Tibial nerve (tissue), 4 donors: ENCODE measurements around the gene SLC6A13. TPM values are rescaled to one million over a fixed set of nuclear protein-coding genes. Genes with fewer than 3 reads are reported as not detected.

Experiments used
- DNase-seq, 2 donors: peaks; one replicate each; pipeline ENCODE4 v3.0.0-alpha.2; 2019; ENCODE audit warnings: low spot score in 2 of 2
- H3K27ac ChIP-seq, 4 donors: fragments of 200-600 bp; sonication (generic) in 3 of 4; one replicate each; pipeline ENCODE4 v1.5.1; 2017 to 2019; ENCODE audit warnings: mild to moderate bottlenecking in 1 of 4
- H3K27me3 ChIP-seq, 2 donors: fragments of 200-600 bp; sonication (generic) in 1 of 2; one replicate each; pipeline versions ENCODE4 v1.5.1 to v1.6.0; 2017 to 2019
- H3K36me3 ChIP-seq, 3 donors: fragments of 200-600 bp; sonication (generic); one replicate each; pipeline ENCODE4 v1.5.1; 2018 to 2019
- H3K4me1 ChIP-seq, 4 donors: fragments of 200-600 bp; sonication (generic) in 3 of 4; one replicate each; pipeline ENCODE4 v1.5.1; 2017 to 2019
- H3K4me3 ChIP-seq, 4 donors: fragments of 200-600 bp; sonication (generic) in 3 of 4; one replicate each; pipeline ENCODE4 v1.5.1; 2017 to 2019; ENCODE audit warnings: mild to moderate bottlenecking in 1 of 4, moderate library complexity in 1 of 4
- H3K9me3 ChIP-seq, 4 donors: fragments of 200-600 bp; sonication (generic) in 3 of 4; one replicate each; pipeline ENCODE4 v1.5.1; 2017 to 2019
- CTCF ChIP-seq, 5 experiments: fragments of 200-600 bp in 3 of 5; fragments of 450-650 bp in 2 of 5; sonication (generic) in 3 of 5; IDR thresholded peaks; one replicate each; pipeline ENCODE4 v1.5.1; 2016 to 2019; ENCODE audit warnings: antibody characterized with exemption in 5 of 5, mild to moderate bottlenecking in 3 of 5, moderate library complexity in 2 of 5
- EP300 ChIP-seq, 2 donors: sonication (generic); formaldehyde crosslinking; IDR thresholded peaks; one replicate each; pipeline ENCODE4 v1.6.1; 2017; ENCODE audit warnings: antibody characterized with exemption in 2 of 2, mild to moderate bottlenecking in 1 of 2
- POLR2A ChIP-seq, 2 donors: fragments of 450-650 bp; IDR thresholded peaks; one replicate each; pipeline ENCODE4 v1.6.1; 2017; ENCODE audit warnings: antibody characterized with exemption in 2 of 2, mild to moderate bottlenecking in 2 of 2, moderate library complexity in 2 of 2
- WGBS, 2 donors: methylation state at CpG; one replicate each; pipeline ENCODE4 v1.1.5; 2018; 5-methylcytosine and 5-hydroxymethylcytosine counted together
- total RNA-seq, 4 donors: library from RNA; depleted of rRNA; stranded (reverse); fragments of >200 nt; gene quantifications; one replicate each; pipeline ENCODE4 v1.1.0, GENCODE V29; 2016

The SLC6A13 gene
- total RNA-seq, 4 donors from 2014 or later: 0.21 to 1.5 TPM; not detected in 2

GRCh38 chr12:186006-186625 lies 76.5 kb downstream of the SLC6A13 start:
- no peak for DNase-seq
- H3K27me3 ChIP-seq: peaks cover 0 to 7% of the 10 kb centered on the region in 2 donors
- H3K4me3 ChIP-seq: no peak overlapping the region
- peaks cover 0 to 12% (median 1%) of the 10 kb centered on the region in 4 donors for H3K4me1 ChIP-seq
- no peak for TF ChIP-seq POLR2A (IDR thresholded peaks at IDR 0.05)
- no peak for TF ChIP-seq CTCF (IDR thresholded peaks at IDR 0.05)
- no peak for TF ChIP-seq EP300 (IDR thresholded peaks at IDR 0.05)
- H3K36me3 ChIP-seq: no peaks in the 10 kb centered on the region
- H3K9me3 ChIP-seq: no peaks in the 10 kb centered on the region
- 86 to 88% methylated on average over 9 to 11 of the region's 11 CpGs for WGBS, 2 donors
- no peak overlapping the region for H3K27ac ChIP-seq

GRCh38 chr12:185576-185955 lies 77.1 kb downstream of the SLC6A13 start:
- Histone ChIP-seq H3K4me1 (peaks cover 0 to 12% (median 1%) of the 10 kb centered on the region in 4 donors), H3K9me3 (no peaks in the 10 kb centered on the region), H3K4me3 (no peak overlapping the region), H3K27me3 (peaks cover 0 to 7% of the 10 kb centered on the region in 2 donors), H3K36me3 (no peaks in the 10 kb centered on the region), H3K27ac (no peak overlapping the region)
- DNase-seq: no peak
- 77 to 79% methylated on average over 7 to 8 of the region's 8 CpGs for WGBS, 2 donors
- no peak for TF ChIP-seq POLR2A (IDR thresholded peaks at IDR 0.05)
- TF ChIP-seq EP300 (IDR thresholded peaks at IDR 0.05): no peak
- TF ChIP-seq CTCF (IDR thresholded peaks at IDR 0.05): no peak

GRCh38 chr12:184811-185575 lies 77.6 kb downstream of the SLC6A13 start:
- 61 to 77% methylated on average over 11 to 13 of the region's 13 CpGs for WGBS, 2 donors
- Histone ChIP-seq H3K4me1 (peaks cover 0 to 15% (median 1%) of the 10 kb centered on the region in 4 donors), H3K4me3 (no peak overlapping the region), H3K9me3 (no peaks in the 10 kb centered on the region), H3K27me3 (peaks cover 0 to 6% of the 10 kb centered on the region in 2 donors), H3K27ac (no peak overlapping the region), H3K36me3 (no peaks in the 10 kb centered on the region)
- TF ChIP-seq CTCF (IDR thresholded peaks at IDR 0.05) (no peak), EP300 (IDR thresholded peaks at IDR 0.05) (no peak), POLR2A (IDR thresholded peaks at IDR 0.05) (no peak)
- DNase-seq: no peak

GRCh38 chr12:182381-182892 lies 80.2 kb downstream of the SLC6A13 start:
- WGBS, 2 donors: 27 to 48% methylated on average over 6 to 10 of the region's 10 CpGs
- TF ChIP-seq EP300 (IDR thresholded peaks at IDR 0.05) (no peak), CTCF (IDR thresholded peaks at IDR 0.05) (no peak), POLR2A (IDR thresholded peaks at IDR 0.05) (no peak)
- DNase-seq: no peak
- no peaks in the 10 kb centered on the region for H3K9me3 ChIP-seq
- no peaks in the 10 kb centered on the region for H3K36me3 ChIP-seq
- H3K27ac ChIP-seq: no peak overlapping the region
- H3K4me3 ChIP-seq: no peak overlapping the region
- peaks cover 0 to 14% (median 0%) of the 10 kb centered on the region in 4 donors for H3K4me1 ChIP-seq
- H3K27me3 ChIP-seq: no peaks in the 10 kb centered on the region

- 68 to 73% methylated on average over 11 to 15 of the region's 17 CpGs for WGBS, 2 donors
- H3K27me3 ChIP-seq: no peaks in the 10 kb centered on the region
- no peaks in the 10 kb centered on the region for H3K36me3 ChIP-seq
- DNase-seq: no peak
- no peak for TF ChIP-seq CTCF (IDR thresholded peaks at IDR 0.05)
- no peak for TF ChIP-seq POLR2A (IDR thresholded peaks at IDR 0.05)
- no peak overlapping the region for H3K4me3 ChIP-seq
- no peak overlapping the region for H3K27ac ChIP-seq
- no peaks in the 10 kb centered on the region for H3K9me3 ChIP-seq
- peaks cover 0 to 15% (median 0%) of the 10 kb centered on the region in 4 donors for H3K4me1 ChIP-seq
Observed at GRCh38 chr12:181921-182320, 80.7 kb downstream of the SLC6A13 start.
